ENCODE data around the gene LPO. TPM values are rescaled to one million over a fixed set of nuclear protein-coding genes. Genes with fewer than 3 reads are reported as not detected.

LPO gene
- total and polyA plus RNA-seq, 2 experiments from 2014 or later, result not detected

DNA sequence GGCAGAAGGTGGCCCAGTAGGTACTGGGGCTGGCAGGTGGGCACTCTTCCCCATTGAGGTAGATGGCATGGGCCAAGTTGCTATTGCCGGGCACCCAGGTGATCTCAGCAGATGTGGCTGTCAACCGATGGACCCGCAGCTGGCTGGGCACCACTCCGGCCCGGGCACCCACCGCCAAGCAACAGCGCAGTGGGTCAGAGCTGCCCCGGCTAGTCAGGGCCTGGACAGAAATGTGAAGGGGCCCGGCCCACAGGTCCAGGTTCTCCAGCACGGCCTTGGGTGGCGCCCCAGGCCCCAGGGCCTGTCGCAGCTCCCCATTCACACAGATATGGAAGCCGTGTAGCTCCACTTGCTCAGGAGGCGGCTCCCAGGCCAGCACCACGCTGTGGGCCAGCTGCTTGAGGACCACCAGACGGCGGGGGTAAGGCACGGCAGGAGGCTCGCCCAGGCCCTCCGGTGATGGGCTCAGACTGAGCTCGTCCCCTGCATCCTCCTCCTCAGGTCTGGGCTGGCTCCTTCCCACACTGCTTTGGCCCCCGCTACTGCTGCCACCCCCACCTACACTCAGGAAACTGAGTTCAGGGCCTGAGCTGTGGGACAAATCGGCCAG, 73.7 kb downstream of the LPO start:
- DNase-seq (ENCODE audit: low read depth in 1 of 2, low spot score in 1 of 2), result no peak
- TF ChIP-seq, protein P1, sequence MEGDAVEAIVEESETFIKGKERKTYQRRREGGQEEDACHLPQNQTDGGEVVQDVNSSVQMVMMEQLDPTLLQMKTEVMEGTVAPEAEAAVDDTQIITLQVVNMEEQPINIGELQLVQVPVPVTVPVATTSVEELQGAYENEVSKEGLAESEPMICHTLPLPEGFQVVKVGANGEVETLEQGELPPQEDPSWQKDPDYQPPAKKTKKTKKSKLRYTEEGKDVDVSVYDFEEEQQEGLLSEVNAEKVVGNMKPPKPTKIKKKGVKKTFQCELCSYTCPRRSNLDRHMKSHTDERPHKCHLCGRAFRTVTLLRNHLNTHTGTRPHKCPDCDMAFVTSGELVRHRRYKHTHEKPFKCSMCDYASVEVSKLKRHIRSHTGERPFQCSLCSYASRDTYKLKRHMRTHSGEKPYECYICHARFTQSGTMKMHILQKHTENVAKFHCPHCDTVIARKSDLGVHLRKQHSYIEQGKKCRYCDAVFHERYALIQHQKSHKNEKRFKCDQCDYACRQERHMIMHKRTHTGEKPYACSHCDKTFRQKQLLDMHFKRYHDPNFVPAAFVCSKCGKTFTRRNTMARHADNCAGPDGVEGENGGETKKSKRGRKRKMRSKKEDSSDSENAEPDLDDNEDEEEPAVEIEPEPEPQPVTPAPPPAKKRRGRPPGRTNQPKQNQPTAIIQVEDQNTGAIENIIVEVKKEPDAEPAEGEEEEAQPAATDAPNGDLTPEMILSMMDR (IDR thresholded peaks at IDR 0.05; ENCODE audit: low read depth, low read length), result no peak
- H3K27ac ChIP-seq, result no peak overlapping the region
- no peak overlapping the region for H3K4me3 ChIP-seq
- H3K4me1 ChIP-seq (ENCODE audit: low read depth), result no peaks in the 10 kb centered on the region
- H3K9me3 ChIP-seq (ENCODE audit: low read depth), result no peaks in the 10 kb centered on the region
- no peaks in the 10 kb centered on the region for H3K36me3 ChIP-seq
- H3K27me3 ChIP-seq, result no peaks in the 10 kb centered on the region

DNA sequence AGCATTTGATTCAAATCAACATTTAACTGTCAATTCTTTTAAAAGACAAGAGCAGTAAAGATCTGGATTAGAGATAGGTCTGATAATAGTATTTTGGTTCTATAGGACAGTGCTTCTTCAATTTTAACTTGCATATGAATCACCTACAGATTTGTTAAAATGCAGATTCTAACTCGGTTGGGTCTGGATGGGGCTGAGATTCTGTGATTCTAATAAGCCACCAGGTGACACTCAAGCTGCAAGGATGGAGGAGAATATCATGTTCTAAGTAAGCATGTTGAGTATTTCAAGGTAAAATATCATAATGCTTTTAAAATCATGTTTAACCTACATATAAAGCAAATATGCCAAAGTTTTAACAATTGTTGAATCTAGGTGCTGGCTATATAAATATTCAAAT, 74.4 kb downstream of the LPO start:
- no peak for DNase-seq (ENCODE audit: low read depth in 1 of 2, low spot score in 1 of 2)
- H3K36me3 ChIP-seq, result no peaks in the 10 kb centered on the region
- TF ChIP-seq, protein P1 (IDR thresholded peaks at IDR 0.05; ENCODE audit: low read depth, low read length), result no peak
- no peak overlapping the region for H3K4me3 ChIP-seq
- H3K4me1 ChIP-seq (ENCODE audit: low read depth), result no peaks in the 10 kb centered on the region
- no peak overlapping the region for H3K27ac ChIP-seq
- no peaks in the 10 kb centered on the region for H3K9me3 ChIP-seq (ENCODE audit: low read depth)
- no peaks in the 10 kb centered on the region for H3K27me3 ChIP-seq

DNA sequence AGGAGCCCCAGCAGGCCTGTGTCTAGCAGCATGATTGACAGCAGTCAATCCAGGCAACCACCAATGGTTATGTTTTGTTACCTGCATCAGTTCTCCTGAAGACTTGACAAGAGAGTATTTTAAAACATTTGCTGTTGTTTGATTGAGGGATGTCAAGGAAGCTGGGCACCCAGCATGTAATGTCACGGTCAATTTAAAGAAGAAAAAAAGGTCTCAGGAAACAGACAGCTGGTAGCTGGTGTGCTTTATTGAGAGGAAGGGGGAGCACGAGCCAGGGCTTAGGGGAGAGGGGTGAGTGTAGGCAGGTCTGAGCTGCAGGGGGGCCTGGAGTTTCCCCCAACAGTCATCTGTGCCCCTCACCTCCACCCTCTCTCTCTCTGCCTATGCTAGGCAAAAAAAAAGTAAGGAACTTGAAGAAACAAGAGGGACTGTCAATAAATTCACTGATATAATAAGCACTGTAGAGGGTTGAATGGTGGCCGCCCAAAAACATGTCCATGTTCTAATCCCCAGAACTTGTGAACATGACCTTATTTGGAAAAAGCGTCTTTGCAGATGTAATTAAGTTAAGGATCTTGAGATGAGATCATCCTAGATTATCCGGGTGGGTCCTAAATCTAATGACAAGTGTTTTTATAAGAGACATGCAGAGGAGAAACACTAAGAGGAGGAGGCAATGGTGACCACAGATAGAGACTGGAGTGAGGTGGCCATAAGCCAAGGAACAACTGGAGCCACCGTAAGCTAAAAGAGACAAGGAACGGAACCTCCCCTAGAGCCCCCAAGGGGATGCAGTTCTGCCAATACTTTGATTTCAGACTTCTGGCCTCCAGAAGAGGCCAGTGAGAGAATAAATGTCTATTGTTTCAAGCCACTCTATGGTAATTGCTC, 75.7 kb downstream of the LPO start:
- Histone ChIP-seq H3K4me1 (ENCODE audit: low read depth) (no peaks in the 10 kb centered on the region), H3K27ac (no peak overlapping the region), H3K9me3 (ENCODE audit: low read depth) (no peaks in the 10 kb centered on the region), H3K4me3 (no peak overlapping the region), H3K36me3 (no peaks in the 10 kb centered on the region), H3K27me3 (no peaks in the 10 kb centered on the region)
- DNase-seq (ENCODE audit: low read depth in 1 of 2, low spot score in 1 of 2), result no peak
- TF ChIP-seq, protein P1 (IDR thresholded peaks at IDR 0.05; ENCODE audit: low read depth, low read length), result no peak

DNA sequence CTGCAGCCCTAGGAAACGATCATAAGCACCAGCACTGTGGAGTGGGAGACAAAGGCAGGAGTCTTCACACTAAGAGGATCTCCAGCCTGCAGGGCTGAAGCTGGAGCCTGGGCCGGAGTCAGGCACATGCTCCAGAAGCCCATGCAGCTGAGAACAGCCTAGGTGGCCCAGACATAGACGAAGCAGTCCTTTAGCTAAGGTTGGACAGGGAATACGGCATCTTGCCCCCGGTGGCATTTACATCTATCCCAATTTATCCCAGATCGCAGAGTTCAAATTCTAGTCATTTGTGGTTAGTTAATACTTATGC, 76.3 kb downstream of the LPO start:
- no peaks in the 10 kb centered on the region for H3K4me1 ChIP-seq (ENCODE audit: low read depth)
- TF ChIP-seq, protein P1 (IDR thresholded peaks at IDR 0.05; ENCODE audit: low read depth, low read length), result no peak
- no peak overlapping the region for H3K27ac ChIP-seq
- no peaks in the 10 kb centered on the region for H3K9me3 ChIP-seq (ENCODE audit: low read depth)
- no peak overlapping the region for H3K4me3 ChIP-seq
- H3K36me3 ChIP-seq, result no peaks in the 10 kb centered on the region
- DNase-seq (ENCODE audit: low read depth in 1 of 2, low spot score in 1 of 2), result no peak
- no peaks in the 10 kb centered on the region for H3K27me3 ChIP-seq

DNA sequence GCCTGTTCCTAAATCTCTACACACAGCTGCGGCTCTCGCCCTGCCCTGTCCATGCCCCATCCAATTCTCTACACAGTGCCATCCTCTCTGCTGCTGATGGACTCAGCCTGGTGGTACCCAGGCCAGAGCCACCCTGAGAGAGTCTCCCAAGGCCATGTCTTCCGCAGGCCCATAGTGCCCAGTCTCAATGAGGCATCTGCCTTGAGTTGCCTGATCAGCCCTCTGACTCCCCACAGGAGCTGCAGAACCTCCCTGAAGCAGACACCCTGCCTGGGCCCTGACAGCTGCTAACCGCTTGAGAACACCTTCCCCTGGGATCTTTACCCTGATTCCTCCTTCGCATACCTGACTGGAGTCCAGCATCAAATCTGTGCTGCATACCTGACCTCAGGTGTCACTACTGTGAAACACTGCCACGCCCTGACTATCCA, 76.9 kb downstream of the LPO start:
- TF ChIP-seq, protein P1 (IDR thresholded peaks at IDR 0.05; ENCODE audit: low read depth, low read length), result no peak
- no peak for DNase-seq (ENCODE audit: low read depth in 1 of 2, low spot score in 1 of 2)

More for the DNA sequence above, 76.9 kb downstream of the LPO start:
- H3K27me3 ChIP-seq, result no peaks in the 10 kb centered on the region
- no peaks in the 10 kb centered on the region for H3K4me1 ChIP-seq (ENCODE audit: low read depth)
- H3K9me3 ChIP-seq (ENCODE audit: low read depth), result no peaks in the 10 kb centered on the region
- H3K27ac ChIP-seq, result no peak overlapping the region
- no peaks in the 10 kb centered on the region for H3K36me3 ChIP-seq
- no peak overlapping the region for H3K4me3 ChIP-seq

Data from cardiac muscle cell (in vitro differentiated cells and primary cell).